Smooth muscle cell (in vitro differentiated cells): ENCODE data around the gene IQCE. TPM values are rescaled to one million over a fixed set of nuclear protein-coding genes. Genes with fewer than 3 reads are reported as not detected.

ENCODE experiments used
- DNase-seq: peaks from one replicate; lab custom pipeline; 2025; ENCODE audit not compliant: unreplicated experiment; lab: John Stamatoyannopoulos, UW
- H2AFZ ChIP-seq: fragments of 200-600 bp; sonication (generic); 2 replicates; pipeline ENCODE4 v1.6.0; 2016; ENCODE audit warnings: antibody characterized with exemption, low read depth, mild to moderate bottlenecking
- H3F3A ChIP-seq: fragments of 200-600 bp; sonication (generic); 2 replicates; pipeline ENCODE4 v1.6.0; 2017; ENCODE audit warnings: antibody characterized with exemption, low read depth
- H3K27ac ChIP-seq: fragments of 200-600 bp; sonication (generic); 2 replicates; pipeline ENCODE4 v1.5.1; 2016; ENCODE audit warnings: low read depth, mild to moderate bottlenecking
- H3K27me3 ChIP-seq: fragments of 200-600 bp; sonication (generic); 2 replicates; pipeline ENCODE4 v1.6.1; 2016; ENCODE audit warnings: low read depth, mild to moderate bottlenecking
- H3K36me3 ChIP-seq: fragments of 200-600 bp; sonication (generic); 2 replicates; pipeline ENCODE4 v1.5.1; 2016; ENCODE audit warnings: low read depth
- H3K4me1 ChIP-seq: fragments of 200-600 bp; sonication (generic); 2 replicates; pipeline ENCODE4 v1.5.1; 2016; ENCODE audit warnings: low read depth
- H3K4me2 ChIP-seq: fragments of 200-600 bp; sonication (generic); 2 replicates; pipeline ENCODE4 v1.6.0; 2016; ENCODE audit warnings: mild to moderate bottlenecking
- H3K4me3 ChIP-seq: fragments of 200-600 bp; sonication (generic); 2 replicates; pipeline ENCODE4 v1.5.1; 2016; ENCODE audit warnings: mild to moderate bottlenecking
- H3K79me2 ChIP-seq: fragments of 200-600 bp; sonication (generic); 2 replicates; pipeline ENCODE4 v1.6.0; 2016; ENCODE audit warnings: low read depth, mild to moderate bottlenecking
- H3K9ac ChIP-seq: fragments of 200-600 bp; sonication (generic); 2 replicates; pipeline ENCODE4 v1.6.0; 2016; ENCODE audit warnings: low read depth
- H3K9me3 ChIP-seq: fragments of 200-600 bp; sonication (generic); replicated peaks from 2 replicates; pipeline ENCODE4 v1.5.1; 2016; ENCODE audit warnings: low read depth
- H4K20me1 ChIP-seq: fragments of 200-600 bp; sonication (generic); 2 replicates; pipeline ENCODE4 v1.6.0; 2016; ENCODE audit warnings: low read depth
- CTCF ChIP-seq: fragments of 200-600 bp; sonication (generic); IDR thresholded peaks from 2 replicates; pipeline ENCODE4 v1.5.1; 2017; ENCODE audit warnings: borderline replicate concordance, mild to moderate bottlenecking, antibody characterized with exemption; ENCODE audit not compliant: insufficient read depth, poor library complexity, severe bottlenecking
- WGBS: methylation state at CpG from one replicate; pipeline ENCODE4 v1.1.7; 2016; ENCODE audit warnings: low lambda C conversion rate; 5-methylcytosine and 5-hydroxymethylcytosine counted together
- polyA plus RNA-seq: library from polyadenylated mRNA; unstranded; fragments of >200 nt; fragmentation: Nextera tagmentation; extraction: Ambion mirVana; gene quantifications from 2 replicates; pipeline ENCODE4 v1.2.1, GENCODE V29; 2016
- total RNA-seq: library from RNA; depleted of rRNA; stranded (reverse); fragments of >200 nt; gene quantifications from 2 replicates; pipeline ENCODE4 v1.2.3, GENCODE V29; 2014

The IQCE gene
- total and polyA plus RNA-seq, 2 experiments from 2014 or later, result 5.8 to 12.7 TPM

GRCh38 chr7:2603044-2603965 lies 44.5 kb downstream of the IQCE start:
- peaks cover 8% of the 10 kb centered on the region for H3K4me1 ChIP-seq
- no peaks in the 10 kb centered on the region for H3K79me2 ChIP-seq
- H3K9me3 ChIP-seq, result no peaks in the 10 kb centered on the region
- no peak for TF ChIP-seq CTCF
- WGBS, result 95% methylated on average over 35 of the region's 35 CpGs
- H3K27ac ChIP-seq, result no peak overlapping the region
- no peak for DNase-seq
- H3K9ac ChIP-seq, result no peak overlapping the region
- no peak overlapping the region for H2AFZ ChIP-seq
- H3K36me3 ChIP-seq, result no peaks in the 10 kb centered on the region
- no peak overlapping the region for H3K4me2 ChIP-seq
- no peaks in the 10 kb centered on the region for H3F3A ChIP-seq
- H4K20me1 ChIP-seq, result no peaks in the 10 kb centered on the region
- no peaks in the 10 kb centered on the region for H3K27me3 ChIP-seq
- H3K4me3 ChIP-seq, result no peak overlapping the region

GRCh38 chr7:2604608-2605174 lies 45.9 kb downstream of the IQCE start:
- no peak for TF ChIP-seq CTCF
- H3K4me3 ChIP-seq, result no peak overlapping the region
- H3K4me2 ChIP-seq, result no peak overlapping the region
- H3K4me1 ChIP-seq, result peaks cover 8% of the 10 kb centered on the region
- no peak for DNase-seq
- H3K9me3 ChIP-seq, result no peaks in the 10 kb centered on the region
- H3K27me3 ChIP-seq, result no peaks in the 10 kb centered on the region
- H3F3A ChIP-seq, result no peaks in the 10 kb centered on the region
- H3K27ac ChIP-seq, result no peak overlapping the region
- H3K9ac ChIP-seq, result no peak overlapping the region
- H3K36me3 ChIP-seq, result no peaks in the 10 kb centered on the region
- no peak overlapping the region for H2AFZ ChIP-seq
- no peaks in the 10 kb centered on the region for H3K79me2 ChIP-seq
- no peaks in the 10 kb centered on the region for H4K20me1 ChIP-seq
- 95% methylated on average over 29 of the region's 29 CpGs for WGBS

- Histone ChIP-seq H3K27me3 (no peaks in the 10 kb centered on the region), H3K4me3 (no peak overlapping the region), H3K79me2 (no peaks in the 10 kb centered on the region), H2AFZ (no peak overlapping the region), H3K4me1 (peaks cover 8% of the 10 kb centered on the region), H3K9me3 (no peaks in the 10 kb centered on the region), H3K36me3 (no peaks in the 10 kb centered on the region), H3F3A (no peaks in the 10 kb centered on the region), H3K4me2 (no peak overlapping the region), H3K27ac (no peak overlapping the region), H4K20me1 (no peaks in the 10 kb centered on the region), H3K9ac (no peak overlapping the region)
- 92% methylated on average over 38 of the region's 38 CpGs for WGBS
- DNase-seq, result no peak
- no peak for TF ChIP-seq CTCF
Measured at GRCh38 chr7:2605608-2606538, 47.1 kb downstream of the IQCE start.
